ENCODE results near the gene TOGARAM2.

Gene TOGARAM2

GRCh38 chr2:29053670-29054400 lies 72.7 kb downstream of the TOGARAM2 start:
- DNase-seq (ENCODE audit: low spot score): no peak

- no peak for DNase-seq (ENCODE audit: low spot score)
Observed at GRCh38 chr2:29054430-29054829, 73.3 kb downstream of the TOGARAM2 start.

- DNase-seq (ENCODE audit: low spot score): no peak
Observed at GRCh38 chr2:29055601-29056000, 74.5 kb downstream of the TOGARAM2 start.

- no peak for DNase-seq (ENCODE audit: low spot score)
Observed at GRCh38 chr2:29056452-29056851, 75.4 kb downstream of the TOGARAM2 start.

GRCh38 chr2:29057006-29057405 lies 75.9 kb downstream of the TOGARAM2 start:
- DNase-seq (ENCODE audit: low spot score): no peak

- no peak for DNase-seq (ENCODE audit: low spot score)
Observed at GRCh38 chr2:29059624-29060023, 78.5 kb downstream of the TOGARAM2 start.

- DNase-seq (ENCODE audit: low spot score): no peak
Observed at GRCh38 chr2:29060441-29060840, 79.3 kb downstream of the TOGARAM2 start.

- no peak for DNase-seq (ENCODE audit: low spot score)
Observed at GRCh38 chr2:29061176-29061575, 80.1 kb downstream of the TOGARAM2 start.

- DNase-seq (ENCODE audit: low spot score): no peak
Observed at GRCh38 chr2:29061616-29062015, 80.5 kb downstream of the TOGARAM2 start.

GRCh38 chr2:29062371-29062770 lies 81.3 kb downstream of the TOGARAM2 start:
- DNase-seq (ENCODE audit: low spot score): no peak

GRCh38 chr2:29063056-29063455 lies 82.0 kb downstream of the TOGARAM2 start:
- no peak for DNase-seq (ENCODE audit: low spot score)

- DNase-seq (ENCODE audit: low spot score): no peak
Observed at GRCh38 chr2:29063646-29064345, 82.7 kb downstream of the TOGARAM2 start.

GRCh38 chr2:29064346-29064715 lies 83.2 kb downstream of the TOGARAM2 start:
- DNase-seq (ENCODE audit: low spot score): no peak

GRCh38 chr2:29064746-29065067 lies 83.6 kb downstream of the TOGARAM2 start:
- no peak for DNase-seq (ENCODE audit: low spot score)

- DNase-seq (ENCODE audit: low spot score): no peak
Observed at GRCh38 chr2:29065068-29065811, 84.1 kb downstream of the TOGARAM2 start.

GRCh38 chr2:29066271-29066860 lies 85.3 kb downstream of the TOGARAM2 start:
- DNase-seq (ENCODE audit: low spot score): no peak

GRCh38 chr2:29066997-29067605 lies 86.0 kb downstream of the TOGARAM2 start:
- DNase-seq (ENCODE audit: low spot score): no peak

GRCh38 chr2:29068513-29068912 lies 87.4 kb downstream of the TOGARAM2 start:
- DNase-seq (ENCODE audit: low spot score): no peak

- no peak for DNase-seq (ENCODE audit: low spot score)
Observed at GRCh38 chr2:29070526-29070925, 89.4 kb downstream of the TOGARAM2 start.

- no peak for DNase-seq (ENCODE audit: low spot score)
Observed at GRCh38 chr2:29071032-29071975, 90.2 kb downstream of the TOGARAM2 start.

- no peak for DNase-seq (ENCODE audit: low spot score)
Observed at GRCh38 chr2:29072251-29072650, 91.2 kb downstream of the TOGARAM2 start.

All from LoVo (cell line).